Choroid plexus epithelial cell (primary cell): ENCODE results near the gene PSMD3.
A peak's percentile ranks its signal among the peaks of the same experiment; 100 is the strongest.

Source experiments
- DNase-seq: peaks from one replicate; pipeline ENCODE4 v3.0.0-alpha.2; 2010; ENCODE audit warnings: low read depth
- H3K4me3 ChIP-seq: 2 replicates; pipeline ENCODE4 v1.5.1; 2011; ENCODE audit warnings: low read depth, mild to moderate bottlenecking, control low read depth, low read length, moderate library complexity
- TF ChIP-seq, protein P1 (sequence below): conservative IDR thresholded peaks from 2 replicates; pipeline ENCODE4 v1.5.1; 2011; ENCODE audit warnings: low read depth, mild to moderate bottlenecking, control low read depth, inconsistent platforms, low read length, moderate library complexity

Gene PSMD3

DNA sequence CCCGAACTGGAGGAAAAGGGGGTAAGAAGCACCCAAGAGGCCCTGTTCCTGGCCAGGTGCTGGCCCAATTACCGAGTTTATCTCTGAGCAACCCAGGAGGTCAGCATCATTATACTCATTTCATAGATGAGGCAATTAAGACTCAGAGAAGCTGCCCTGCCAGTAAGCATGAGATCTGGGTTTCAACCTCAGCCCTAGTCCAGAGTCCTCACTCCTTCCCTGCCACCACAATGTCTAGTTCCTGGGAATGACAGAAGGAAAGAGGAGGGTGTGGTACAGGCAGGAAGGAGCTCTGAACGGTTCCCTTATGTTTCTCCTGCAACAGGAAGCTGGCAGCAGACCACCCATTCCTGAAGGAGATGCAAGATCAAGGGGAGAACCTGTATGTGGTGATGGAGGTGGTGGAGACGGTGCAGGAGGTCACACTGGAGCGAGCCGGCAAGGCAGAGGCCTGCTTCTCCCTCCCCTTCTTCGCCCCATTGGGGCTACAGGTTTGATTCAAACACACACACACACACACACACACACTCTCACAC lies 10.4 kb upstream of the PSMD3 start:
- DNase-seq, result no peak
- no peak overlapping the region for H3K4me3 ChIP-seq
- TF ChIP-seq, protein P1, sequence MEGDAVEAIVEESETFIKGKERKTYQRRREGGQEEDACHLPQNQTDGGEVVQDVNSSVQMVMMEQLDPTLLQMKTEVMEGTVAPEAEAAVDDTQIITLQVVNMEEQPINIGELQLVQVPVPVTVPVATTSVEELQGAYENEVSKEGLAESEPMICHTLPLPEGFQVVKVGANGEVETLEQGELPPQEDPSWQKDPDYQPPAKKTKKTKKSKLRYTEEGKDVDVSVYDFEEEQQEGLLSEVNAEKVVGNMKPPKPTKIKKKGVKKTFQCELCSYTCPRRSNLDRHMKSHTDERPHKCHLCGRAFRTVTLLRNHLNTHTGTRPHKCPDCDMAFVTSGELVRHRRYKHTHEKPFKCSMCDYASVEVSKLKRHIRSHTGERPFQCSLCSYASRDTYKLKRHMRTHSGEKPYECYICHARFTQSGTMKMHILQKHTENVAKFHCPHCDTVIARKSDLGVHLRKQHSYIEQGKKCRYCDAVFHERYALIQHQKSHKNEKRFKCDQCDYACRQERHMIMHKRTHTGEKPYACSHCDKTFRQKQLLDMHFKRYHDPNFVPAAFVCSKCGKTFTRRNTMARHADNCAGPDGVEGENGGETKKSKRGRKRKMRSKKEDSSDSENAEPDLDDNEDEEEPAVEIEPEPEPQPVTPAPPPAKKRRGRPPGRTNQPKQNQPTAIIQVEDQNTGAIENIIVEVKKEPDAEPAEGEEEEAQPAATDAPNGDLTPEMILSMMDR, result no peak

DNA sequence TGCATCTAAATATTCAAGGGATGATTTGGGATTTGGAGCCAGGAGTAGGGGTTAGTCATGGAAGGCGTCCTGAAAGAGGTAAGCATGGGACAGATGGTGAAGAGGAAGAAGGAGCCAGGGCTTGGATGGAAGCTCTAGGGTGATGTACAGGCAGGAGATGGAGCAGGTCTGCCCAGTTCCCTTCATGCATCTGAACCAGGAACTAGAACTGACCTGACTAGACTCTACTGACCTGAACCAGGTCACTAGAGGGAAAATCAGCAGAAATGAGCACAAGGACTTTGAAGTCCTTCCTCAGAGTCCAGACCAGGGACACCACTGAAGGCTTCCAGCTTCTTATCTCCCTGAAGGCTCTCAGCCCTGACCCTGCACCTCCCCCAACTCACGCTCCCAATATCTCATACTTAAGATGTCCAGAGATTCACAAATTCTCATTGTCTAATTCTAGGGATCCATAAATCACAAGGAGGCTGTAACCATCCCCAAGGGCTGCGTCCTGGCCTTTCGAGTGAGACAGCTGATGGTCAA lies 9.5 kb upstream of the PSMD3 start:
- no peak overlapping the region for H3K4me3 ChIP-seq
- TF ChIP-seq, protein P1, result no peak
- DNase-seq, result no peak

DNA sequence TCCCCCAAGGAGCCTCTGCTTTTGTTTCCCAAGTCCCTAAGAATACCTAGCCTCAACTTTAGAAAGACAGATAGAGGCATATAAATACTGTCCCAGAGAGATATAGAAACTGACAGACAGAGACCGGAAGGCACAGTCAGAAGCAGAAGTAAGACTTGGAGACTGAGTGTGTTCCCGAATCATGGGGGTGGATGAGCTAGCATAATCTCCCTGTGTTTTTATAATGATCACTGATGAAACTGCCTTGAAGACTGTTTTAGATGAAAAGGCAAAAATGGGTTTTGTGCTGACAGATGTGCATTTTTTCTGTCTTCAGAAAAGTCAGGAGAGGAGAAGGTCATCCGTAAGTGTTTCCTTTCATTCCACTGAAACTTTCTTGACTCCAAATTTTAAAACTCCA lies 8.3 kb upstream of the PSMD3 start:
- TF ChIP-seq, protein P1, result no peak
- H3K4me3 ChIP-seq, result no peak overlapping the region
- peak; percentile 35 for DNase-seq

DNA sequence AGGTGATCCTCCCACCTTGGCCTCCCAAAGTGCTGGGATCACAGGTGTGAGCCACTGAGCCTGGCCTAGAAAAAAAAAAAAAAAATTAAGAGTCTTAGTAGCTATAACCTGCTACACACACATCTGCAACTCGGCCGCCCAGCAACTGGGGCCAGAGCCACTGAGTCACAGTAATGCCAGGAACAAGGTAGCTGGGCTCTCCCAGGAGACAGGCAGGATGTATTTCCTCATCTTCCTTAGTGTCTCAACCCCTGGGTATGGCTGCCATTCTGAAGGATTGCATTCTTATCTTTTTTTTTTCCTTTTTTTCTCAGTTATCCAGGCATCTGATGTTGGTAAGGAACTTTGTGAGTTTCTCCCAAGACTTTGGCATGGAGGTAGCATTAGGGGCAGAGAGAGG lies 7.1 kb upstream of the PSMD3 start:
- DNase-seq, result peak; percentile 33
- TF ChIP-seq, protein P1, result no peak
- H3K4me3 ChIP-seq, result no peak overlapping the region

DNA sequence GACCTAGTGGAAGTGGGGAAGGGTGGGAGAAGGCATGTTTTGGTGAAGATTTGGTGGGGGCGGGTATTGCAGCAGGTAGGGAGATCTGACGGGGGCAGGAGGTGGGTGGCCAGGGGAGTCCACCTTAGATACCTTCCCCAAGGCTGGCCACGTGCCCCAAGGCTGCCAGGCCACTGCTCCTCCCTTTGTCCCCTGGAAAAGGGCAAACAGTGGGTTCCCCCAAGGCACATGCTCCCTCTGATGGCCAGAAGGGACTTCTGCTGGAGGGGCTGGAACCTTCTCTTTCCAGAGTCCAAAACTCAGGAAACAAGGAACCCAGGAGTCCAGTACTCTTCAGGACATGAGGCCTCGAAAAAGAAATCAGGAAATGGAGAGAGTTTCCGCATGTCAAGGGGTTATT lies 6.2 kb upstream of the PSMD3 start:
- no peak overlapping the region for H3K4me3 ChIP-seq
- TF ChIP-seq, protein P1, result no peak
- no peak for DNase-seq

- no peak overlapping the region for H3K4me3 ChIP-seq
- no peak for DNase-seq
- TF ChIP-seq, protein P1, result no peak
Measured at GRCh38 chr17:39975801-39976200, 4.8 kb upstream of the PSMD3 start.

DNA sequence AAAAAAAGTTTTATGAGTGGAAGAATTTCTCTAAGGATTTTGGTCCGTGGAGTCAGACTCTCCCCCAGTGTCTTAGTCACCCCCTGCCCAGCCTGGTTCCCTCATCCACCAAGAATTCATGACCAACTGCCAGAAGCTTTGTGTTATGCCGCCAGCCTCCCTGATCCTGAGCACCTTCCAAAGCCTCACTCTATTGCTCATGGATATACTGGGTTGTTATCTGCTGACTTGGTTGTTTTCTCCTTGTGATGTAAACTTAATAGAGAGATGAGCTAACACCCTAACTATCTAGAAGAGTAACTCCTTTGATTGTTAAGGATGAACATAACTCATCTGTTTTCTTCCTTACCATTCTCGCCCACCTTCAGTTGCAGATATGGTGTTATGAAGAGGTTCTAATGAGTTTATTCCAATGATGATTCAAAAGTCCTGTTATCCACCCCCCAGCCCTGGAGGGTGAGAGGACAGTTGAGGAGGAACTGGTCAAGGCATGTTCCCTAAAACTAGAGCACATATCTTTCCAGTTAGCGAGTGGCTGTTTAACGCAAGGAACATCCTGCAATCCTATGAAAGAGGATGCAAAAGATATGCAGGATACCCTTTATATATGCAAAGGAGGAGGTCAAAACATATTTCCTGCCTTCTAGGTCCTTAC lies 1.5 kb upstream of the PSMD3 start:
- TF ChIP-seq, protein P1, result no peak
- no peak overlapping the region for H3K4me3 ChIP-seq
- peak; percentile 72 for DNase-seq
